K562 (cell line): Measurements from ENCODE around the gene CSTF1. TPM values are rescaled to one million over a fixed set of nuclear protein-coding genes. Genes with fewer than 3 reads are reported as not detected.

Experiments used
- ATAC-seq: fragments of 200-7000 bp; cut with Tn5 transposase; 3 replicates; pipeline ENCODE4 v1.9.1; 2020; ENCODE audit warnings: moderate library complexity
- BruUV-seq: library from RNA; stranded (reverse); fragments of 400-500 nt; replicated peaks from 2 replicates; lab custom pipeline; 2021; lab: Mats Ljungman, UMichigan
- CTCF ChIA-PET: fragments of 300-600 bp; formaldehyde crosslinking; extraction: SDS; loops from one replicate; lab custom pipeline; 2021; ENCODE audit warnings: low intra/inter-chr PET ratio; lab: Yijun Ruan, JAX
- POLR2A ChIA-PET: fragments of 300-600, 350-650 bp; sonication (Branson Sonifier 250); formaldehyde crosslinking; extraction: SDS; loops from one replicate; lab custom pipeline; 2021; ENCODE audit warnings: antibody characterized with exemption, inconsistent platforms; lab: Yijun Ruan, JAX
- DNase-seq, 4 experiments: peaks; one replicate each; pipeline versions ENCODE4 v3.0.0 to v3.0.0-alpha.2; 2011 to 2018; ENCODE audit warnings: low spot score in 3 of 4, mixed read lengths in 3 of 4; ENCODE audit errors: extremely low read depth in 1 of 4
- FAIRE-seq: peaks from 2 replicates; lab custom pipeline; 2011; peaks lifted over from hg19 to GRCh38; lab: Jason Lieb, UNC
- H2AFZ ChIP-seq: 2 replicates; pipeline ENCODE4 v1.6.0; 2011; ENCODE audit warnings: low read depth, low read length, control low read depth, inconsistent platforms
- H3K27ac ChIP-seq: fragments of 200-600 bp; 3 replicates; pipeline ENCODE4 v1.8.0; 2011; ENCODE audit warnings: low read depth, mild to moderate bottlenecking, control low read depth, inconsistent platforms, low read length, moderate library complexity, mixed read lengths; ENCODE audit errors: extremely low read depth
- H3K27me3 ChIP-seq, 2 experiments: fragments of 300-600 bp in 1 of 2; 2 replicates in 1 of 2; 3 replicates in 1 of 2; pipeline versions ENCODE4 v1.6.0 to v1.8.0; 2011; ENCODE audit warnings: inconsistent platforms in 2 of 2, low read length in 2 of 2, mild to moderate bottlenecking in 1 of 2, mixed read lengths in 1 of 2, moderate library complexity in 1 of 2; ENCODE audit not compliant: control insufficient read depth in 2 of 2, insufficient read depth in 2 of 2
- H3K36me3 ChIP-seq: fragments of 300-600 bp; 3 replicates; pipeline ENCODE4 v1.8.0; 2011; ENCODE audit warnings: mild to moderate bottlenecking, low read length, inconsistent platforms; ENCODE audit not compliant: control insufficient read depth, insufficient read depth
- H3K4me1 ChIP-seq, 2 experiments: fragments of 200-600 bp in 1 of 2; replicated peaks in 1 of 2; 2 replicates in 1 of 2; 3 replicates in 1 of 2; pipeline versions ENCODE4 v1.5.1 to v1.8.0; 2011; ENCODE audit warnings: inconsistent platforms in 2 of 2, low read length in 2 of 2, mild to moderate bottlenecking in 1 of 2, mixed read lengths in 1 of 2, moderate library complexity in 1 of 2; ENCODE audit not compliant: control insufficient read depth in 2 of 2, insufficient read depth in 2 of 2
- H3K4me2 ChIP-seq: 2 replicates; pipeline ENCODE4 v1.6.1; 2011; ENCODE audit warnings: low read length, control low read depth, inconsistent platforms, mixed read lengths; ENCODE audit not compliant: insufficient read depth
- H3K4me3 ChIP-seq: fragments of 200-600 bp; sonication (generic), shearing (Covaris generic); 2 replicates; pipeline ENCODE4 v1.5.1; 2016; ENCODE audit warnings: control low read depth, inconsistent platforms
- H3K79me2 ChIP-seq: fragments of 200-600 bp; 3 replicates; pipeline ENCODE4 v1.8.0; 2011; ENCODE audit warnings: low read length, inconsistent platforms; ENCODE audit not compliant: control insufficient read depth, insufficient read depth
- H3K9ac ChIP-seq, 2 experiments: 2 replicates each; pipeline versions ENCODE4 v1.6.0 to v1.6.1; 2011; ENCODE audit warnings: low read depth in 2 of 2, low read length in 2 of 2, control low read depth in 1 of 2, inconsistent platforms in 1 of 2, mild to moderate bottlenecking in 1 of 2, mixed read lengths in 1 of 2; ENCODE audit not compliant: insufficient read depth in 1 of 2
- H3K9me1 ChIP-seq: one replicate; pipeline ENCODE4 v1.6.0; 2011; ENCODE audit warnings: inconsistent platforms, mild to moderate bottlenecking, low read length, moderate library complexity; ENCODE audit not compliant: control insufficient read depth, insufficient read depth
- H3K9me3 ChIP-seq: replicated peaks from 2 replicates; pipeline ENCODE4 v1.5.1; 2011; ENCODE audit warnings: low read depth, low read length, inconsistent platforms; ENCODE audit not compliant: control insufficient read depth, insufficient read depth
- H4K20me1 ChIP-seq: replicated peaks from 2 replicates; pipeline ENCODE4 v1.6.1; 2011; ENCODE audit warnings: low read length, inconsistent platforms, mixed read lengths; ENCODE audit not compliant: control insufficient read depth, insufficient read depth
- CREM ChIP-seq: IDR thresholded peaks from 2 replicates; pipeline ENCODE4 v1.6.1; 2014; ENCODE audit warnings: antibody characterized with exemption, low read depth
- CXXC5 ChIP-seq: fragments of 250-450 bp; sonication (Bioruptor Pico); IDR thresholded peaks from 2 replicates; pipeline ENCODE4 v1.8.0; 2022; ENCODE audit warnings: inconsistent platforms, mild to moderate bottlenecking, moderate library complexity
- FOXK2 ChIP-seq, 2 experiments: fragments of 450-650 bp; IDR thresholded peaks in 1 of 2; conservative IDR thresholded peaks in 1 of 2; 2 replicates each; pipeline ENCODE4 v1.6.1; 2016; ENCODE audit warnings: low read depth in 2 of 2, mild to moderate bottlenecking in 1 of 2
- GTF2A2 ChIP-seq: IDR thresholded peaks from 2 replicates; pipeline ENCODE4 v1.6.1; 2016; ENCODE audit warnings: mild to moderate bottlenecking, missing genetic modification characterization, missing compliant biosample characterization
- HMGN3 ChIP-seq: IDR thresholded peaks from 2 replicates; pipeline ENCODE4 v1.6.1; 2011; ENCODE audit warnings: borderline replicate concordance, low read depth, mild to moderate bottlenecking, mixed read lengths, low read length; ENCODE audit not compliant: insufficient read length; ENCODE audit errors: extremely low read depth
- JUND ChIP-seq, 2 experiments: IDR thresholded peaks; 2 replicates in 1 of 2; 3 replicates in 1 of 2; pipeline ENCODE4 v1.6.1; 2011; ENCODE audit warnings: borderline replicate concordance in 2 of 2, low read depth in 2 of 2, low read length in 2 of 2, improper control_type of control experiment in 1 of 2, missing biosample characterization in 1 of 2, missing genetic modification characterization in 1 of 2, missing genetic modification reagents in 1 of 2
- NR2C2 ChIP-seq, 2 experiments: fragments of 200-800 bp in 1 of 2; sonication (Bioruptor generic) in 1 of 2; sonication (generic) in 1 of 2; formaldehyde crosslinking in 1 of 2; IDR thresholded peaks; 2 replicates each; pipeline versions ENCODE4 v1.6.1 to v1.8.0; 2016 to 2022; ENCODE audit warnings: mild to moderate bottlenecking in 1 of 2, missing compliant biosample characterization in 1 of 2, missing genetic modification characterization in 1 of 2, missing genetic modification reagents in 1 of 2
- RBM25 ChIP-seq: fragments of 200-400 bp; formaldehyde crosslinking; IDR thresholded peaks from 2 replicates; pipeline ENCODE4 v1.6.1; 2018; ENCODE audit warnings: low read length, low read depth, moderate library complexity; ENCODE audit not compliant: severe bottlenecking
- ZNF121 ChIP-seq: sonication (generic); formaldehyde crosslinking; conservative IDR thresholded peaks from 2 replicates; pipeline ENCODE4 v1.8.0; 2022; ENCODE audit warnings: missing genetic modification reagents
- ZNF384 ChIP-seq: IDR thresholded peaks from 2 replicates; pipeline ENCODE4 v1.6.1; 2012; ENCODE audit warnings: low read depth, low read length, improper control_type of control experiment
- WGBS: fragments of 100-300 bp; shearing (Covaris generic); methylation state at CpG from one replicate; pipeline ENCODE4 v1.1.6; 2016; ENCODE audit warnings: low coverage, mixed read lengths; ENCODE audit not compliant: insufficient coverage; ENCODE audit errors: missing lambda C conversion rate; 5-methylcytosine and 5-hydroxymethylcytosine counted together
- in situ Hi-C: fragments of 300-500 bp; cut with MboI; formaldehyde crosslinking; loops from 4 replicates; pipeline ENCODE4 v1.15.0; 2018; ENCODE audit warnings: inconsistent platforms, mixed read lengths
- intact Hi-C: fragments of 100-400 bp; cut with micrococcal nuclease; formaldehyde crosslinking; loops from 2 replicates; pipeline ENCODE4 v1.14.2; 2022
- polyA plus RNA-seq, 8 experiments: library from polyadenylated mRNA; depleted of rRNA in 4 of 8; stranded (reverse) in 5 of 8; unstranded in 3 of 8; fragments of >200 nt; fragmentation: Nextera tagmentation in 2 of 8; fragmentation: Illumina TruSeq in 1 of 8; extraction: Ambion mirVana in 2 of 8; extraction: Trizol in 1 of 8; gene quantifications; 2 replicates each; pipeline versions ENCODE4 v1.2.1 to v1.2.3, GENCODE V29; 2011 to 2014; ENCODE audit warnings: inconsistent platforms in 1 of 8, missing spikeins in 1 of 8
- total RNA-seq, 7 experiments: library from RNA; depleted of rRNA in 6 of 7; stranded (reverse); fragments of >200 nt in 6 of 7; fragmentation: Illumina TruSeq in 2 of 7; extraction: Trizol in 2 of 7; gene quantifications; 2 replicates each; pipeline versions ENCODE4 v1.2.1 to v1.2.3, GENCODE V29; 2011 to 2021; ENCODE audit warnings: low replicate concordance in 1 of 7
- TF ChIP-seq, protein P1 (sequence below): fragments of 200-800 bp; sonication (Bioruptor generic); IDR thresholded peaks from 2 replicates; pipeline ENCODE4 v1.6.1; 2017; ENCODE audit warnings: missing genetic modification characterization, missing compliant biosample characterization
- TF ChIP-seq, protein P2 (sequence below): fragments of 450-650 bp; formaldehyde crosslinking; conservative IDR thresholded peaks from 2 replicates; pipeline ENCODE4 v1.4.0; 2022; ENCODE audit warnings: mild to moderate bottlenecking, missing genetic modification characterization
- TF ChIP-seq, protein P3 (sequence below), 2 experiments: fragments of 450-650 bp in 1 of 2; sonication (generic) in 1 of 2; formaldehyde crosslinking in 1 of 2; IDR thresholded peaks in 1 of 2; conservative IDR thresholded peaks in 1 of 2; 2 replicates each; pipeline versions ENCODE4 v1.6.1 to v1.8.1; 2016 to 2023; ENCODE audit warnings: mild to moderate bottlenecking in 2 of 2, moderate library complexity in 2 of 2, inconsistent platforms in 1 of 2, missing genetic modification reagents in 1 of 2

CSTF1 gene
- total and polyA plus RNA-seq, 9 of the 15 experiments (the other 6 are each of a cell fraction or from before 2014, with no cell fraction given), result 30.8 to 110 (median 53.4) TPM

DNA sequence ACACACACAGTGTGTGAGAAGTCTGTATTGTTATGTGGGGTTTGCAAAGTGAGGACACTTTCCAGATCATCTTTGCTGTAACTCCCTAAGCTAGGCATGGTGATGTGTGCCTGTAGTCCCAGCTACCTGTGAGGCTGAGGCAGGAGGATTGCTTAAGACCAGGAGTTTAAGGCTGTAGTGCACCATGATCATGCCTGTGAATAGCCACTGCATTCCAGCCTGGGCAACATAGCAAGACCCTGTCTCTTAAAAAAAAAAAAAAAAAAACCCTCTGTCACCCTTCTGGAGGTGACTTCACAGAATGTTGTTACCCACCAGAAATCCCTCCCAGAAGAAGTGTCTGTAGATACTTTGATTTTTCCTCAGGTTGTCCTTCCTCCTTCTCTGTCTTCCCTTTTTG lies 34.5 kb downstream of the CSTF1 start (continued):
- TF ChIP-seq, protein P1, sequence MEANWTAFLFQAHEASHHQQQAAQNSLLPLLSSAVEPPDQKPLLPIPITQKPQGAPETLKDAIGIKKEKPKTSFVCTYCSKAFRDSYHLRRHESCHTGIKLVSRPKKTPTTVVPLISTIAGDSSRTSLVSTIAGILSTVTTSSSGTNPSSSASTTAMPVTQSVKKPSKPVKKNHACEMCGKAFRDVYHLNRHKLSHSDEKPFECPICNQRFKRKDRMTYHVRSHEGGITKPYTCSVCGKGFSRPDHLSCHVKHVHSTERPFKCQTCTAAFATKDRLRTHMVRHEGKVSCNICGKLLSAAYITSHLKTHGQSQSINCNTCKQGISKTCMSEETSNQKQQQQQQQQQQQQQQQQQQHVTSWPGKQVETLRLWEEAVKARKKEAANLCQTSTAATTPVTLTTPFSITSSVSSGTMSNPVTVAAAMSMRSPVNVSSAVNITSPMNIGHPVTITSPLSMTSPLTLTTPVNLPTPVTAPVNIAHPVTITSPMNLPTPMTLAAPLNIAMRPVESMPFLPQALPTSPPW (CRISPR knock-in tag), result no peak
- TF ChIP-seq ZNF384 (0 out of 2 replicates have a peak, but pooled peaks have one; percentile 24), NR2C2 (CRISPR knock-in tag; IDR thresholded peaks at IDR 0.05) (no peak), NR2C2 (tag; IDR thresholded peaks at IDR 0.05) (no peak), ZNF121 (CRISPR knock-in tag) (peak; percentile 85), RBM25 (peak; percentile 63)
- TF ChIP-seq, protein P2, sequence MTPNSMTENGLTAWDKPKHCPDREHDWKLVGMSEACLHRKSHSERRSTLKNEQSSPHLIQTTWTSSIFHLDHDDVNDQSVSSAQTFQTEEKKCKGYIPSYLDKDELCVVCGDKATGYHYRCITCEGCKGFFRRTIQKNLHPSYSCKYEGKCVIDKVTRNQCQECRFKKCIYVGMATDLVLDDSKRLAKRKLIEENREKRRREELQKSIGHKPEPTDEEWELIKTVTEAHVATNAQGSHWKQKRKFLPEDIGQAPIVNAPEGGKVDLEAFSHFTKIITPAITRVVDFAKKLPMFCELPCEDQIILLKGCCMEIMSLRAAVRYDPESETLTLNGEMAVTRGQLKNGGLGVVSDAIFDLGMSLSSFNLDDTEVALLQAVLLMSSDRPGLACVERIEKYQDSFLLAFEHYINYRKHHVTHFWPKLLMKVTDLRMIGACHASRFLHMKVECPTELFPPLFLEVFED, result no peak

DNA sequence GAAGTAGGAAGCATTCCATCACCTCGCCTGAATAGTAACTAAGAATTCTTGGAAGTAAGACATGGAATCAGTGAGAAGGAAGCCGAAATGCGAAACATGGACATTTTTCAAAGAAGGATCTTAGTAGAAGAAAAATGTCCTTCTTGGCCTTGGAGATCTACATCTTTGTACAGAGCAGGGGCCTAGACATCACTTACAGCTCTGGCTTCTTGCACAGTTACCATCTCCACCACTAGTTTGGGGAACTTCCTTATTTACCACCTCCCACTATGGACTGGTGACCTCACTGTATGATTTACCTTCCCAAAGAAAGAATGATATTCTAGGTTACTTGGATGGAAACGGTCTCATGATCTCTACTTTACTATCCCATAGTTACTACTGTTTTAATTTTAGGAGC lies 35.4 kb downstream of the CSTF1 start:
- H3K4me1 ChIP-seq, result peaks cover 29 to 57% of the 10 kb centered on the region in 2 experiments
- DNase-seq (no peak), ATAC-seq (peak; percentile 78), FAIRE-seq (no peak)
- in situ Hi-C loops (no loop called here), intact Hi-C loops (loop anchor here (2.0 kb wide), 1 partner anchor 15 kb away; the partner anchor contains the start of gene CASS4)
- peak overlapping the region; percentile 13 for H3K4me2 ChIP-seq
- peak overlapping the region; percentile 50 for H3K27ac ChIP-seq
- H3K9ac ChIP-seq, result no peak overlapping the region
- WGBS, result 51% methylated on average over 4 of the region's 4 CpGs
- no peaks in the 10 kb centered on the region for H3K27me3 ChIP-seq
- no peaks in the 10 kb centered on the region for H3K9me3 ChIP-seq
- H2AFZ ChIP-seq, result no peak overlapping the region
- BruUV-seq, result no TSS peak
- H4K20me1 ChIP-seq, result peaks cover 31% of the 10 kb centered on the region
- peaks cover 85% of the 10 kb centered on the region for H3K36me3 ChIP-seq
- ChIA-PET POLR2A (interaction anchor here (0.5 to 2.1 kb wide), 8 partner anchors 10 to 189 kb away, joined by 3 to 8 read pairs (median 5); partner anchors contain the start of genes AURKA and CSTF1), CTCF (no interaction called here)
- no peak overlapping the region for H3K4me3 ChIP-seq
- no peaks in the 10 kb centered on the region for H3K9me1 ChIP-seq
- peaks cover 99% of the 10 kb centered on the region for H3K79me2 ChIP-seq
- TF ChIP-seq GTF2A2, result no peak
- no peak for TF ChIP-seq CXXC5
- 0 out of 2 replicates have a peak, but pooled peaks have one; percentile 14 for TF ChIP-seq CREM
- TF ChIP-seq HMGN3, result no peak
- TF ChIP-seq, protein P3, sequence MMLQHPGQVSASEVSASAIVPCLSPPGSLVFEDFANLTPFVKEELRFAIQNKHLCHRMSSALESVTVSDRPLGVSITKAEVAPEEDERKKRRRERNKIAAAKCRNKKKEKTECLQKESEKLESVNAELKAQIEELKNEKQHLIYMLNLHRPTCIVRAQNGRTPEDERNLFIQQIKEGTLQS (IDR thresholded peaks at IDR 0.05), result peak; percentile 42; the same call in 1 of the 2 replicates
- TF ChIP-seq, protein P3 (CRISPR knock-in tag; conservative IDR thresholded peaks at IDR 0.05), result no peak
- no peak for TF ChIP-seq JUND (IDR thresholded peaks at IDR 0.05; ENCODE audit: borderline replicate concordance, low read depth, low read length)
- TF ChIP-seq JUND (tag; IDR thresholded peaks at IDR 0.05; ENCODE audit: borderline replicate concordance, low read depth, low read length), result 0 out of 3 replicates have a peak, but pooled peaks have one; percentile 32
- TF ChIP-seq FOXK2 (conservative IDR thresholded peaks at IDR 0.05 in 1 of 2, IDR thresholded peaks at IDR 0.05 in 1 of 2; ENCODE audit: low read depth in 2 of 2), result peak; percentile 44 to 58; a peak in 2 of 4 replicates
